Measurements from ENCODE around the gene SPATA20. TPM values are rescaled to one million over a fixed set of nuclear protein-coding genes. Genes with fewer than 3 reads are reported as not detected.
A peak's percentile ranks its signal among the peaks of the same experiment; 100 is the strongest.

SPATA20 gene
- polyA plus RNA-seq, 3 donors, result 46.1 to 67.4 (median 62.3) TPM

DNA sequence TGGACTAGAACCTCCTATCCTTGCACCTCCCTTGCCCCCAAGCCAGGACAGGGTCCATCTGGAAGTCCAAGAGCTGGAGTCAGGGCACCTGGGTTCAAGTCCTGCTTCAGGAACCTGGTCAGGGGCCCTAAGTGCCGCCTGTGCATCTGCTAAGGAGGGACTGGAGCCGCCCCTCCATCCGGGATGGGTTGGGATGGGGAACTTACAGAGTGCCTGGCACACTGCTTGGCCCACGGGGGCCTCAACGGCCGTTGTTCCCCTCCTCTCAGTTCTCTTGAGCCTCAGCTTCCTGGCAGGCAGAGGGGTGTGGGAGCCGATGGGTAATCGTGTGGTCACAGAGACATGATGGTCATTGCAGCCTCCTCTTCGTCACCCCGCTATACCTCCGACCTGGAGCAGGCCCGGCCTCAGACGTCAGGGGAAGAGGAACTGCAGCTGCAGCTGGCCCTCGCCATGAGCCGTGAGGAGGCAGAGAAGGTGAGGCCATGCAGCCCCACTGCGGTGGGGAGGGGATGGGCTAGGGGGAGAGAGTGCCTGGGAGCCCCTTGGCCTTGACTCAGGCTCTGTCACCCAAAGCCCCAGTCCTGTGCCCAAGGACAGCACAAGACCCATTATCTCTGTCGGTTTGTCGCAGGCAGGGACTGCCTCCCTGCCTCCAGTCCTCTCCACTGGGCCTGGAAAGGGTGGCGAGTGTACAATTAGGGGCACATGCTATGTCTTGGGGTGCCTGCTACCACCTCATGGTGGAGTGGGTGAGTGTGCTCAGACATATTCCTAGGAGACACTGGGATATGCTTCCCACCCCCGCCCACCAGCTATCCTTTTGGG is 9.0 kb upstream of the SPATA20 start:
- no peak for DNase-seq

DNA sequence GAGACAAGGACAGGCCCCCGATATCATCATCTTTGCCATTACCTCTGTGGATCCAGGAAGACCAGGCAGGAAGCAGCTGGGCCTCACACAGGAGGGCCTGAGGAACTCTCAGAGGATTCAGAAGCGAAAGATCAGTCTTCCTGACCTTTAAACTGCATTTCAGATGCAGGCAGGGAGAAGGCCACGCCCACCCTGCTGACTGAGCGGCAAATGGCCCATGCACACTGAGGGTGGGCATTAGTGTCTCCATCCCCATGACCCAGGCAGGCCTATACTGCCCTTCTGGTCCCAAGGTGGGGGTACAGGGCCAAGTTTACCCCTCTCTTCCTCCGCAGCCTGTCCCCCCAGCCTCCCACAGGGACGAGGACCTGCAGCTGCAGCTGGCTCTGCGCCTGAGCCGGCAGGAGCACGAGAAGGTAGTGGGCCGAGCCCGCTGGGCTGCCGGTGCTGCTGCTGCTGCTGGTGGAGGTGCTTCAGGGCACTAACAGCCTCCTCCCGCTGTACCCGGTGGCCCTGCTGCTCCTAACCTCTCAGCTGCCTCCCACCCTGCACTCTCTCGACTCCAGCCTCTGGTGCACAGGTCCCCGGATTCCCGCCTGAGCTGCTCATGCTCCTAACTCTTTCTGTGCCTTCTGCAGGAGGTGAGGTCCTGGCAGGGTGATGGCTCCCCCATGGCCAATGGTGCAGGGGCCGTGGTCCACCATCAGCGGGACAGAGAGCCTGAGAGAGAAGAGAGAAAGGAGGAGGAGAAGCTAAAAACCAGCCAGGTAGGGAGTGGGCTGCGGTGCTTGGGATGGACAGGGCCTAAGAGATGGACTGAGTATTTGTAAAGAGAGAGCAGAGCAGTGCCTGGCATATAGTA is 8.2 kb upstream of the SPATA20 start:
- no peak for DNase-seq

DNA sequence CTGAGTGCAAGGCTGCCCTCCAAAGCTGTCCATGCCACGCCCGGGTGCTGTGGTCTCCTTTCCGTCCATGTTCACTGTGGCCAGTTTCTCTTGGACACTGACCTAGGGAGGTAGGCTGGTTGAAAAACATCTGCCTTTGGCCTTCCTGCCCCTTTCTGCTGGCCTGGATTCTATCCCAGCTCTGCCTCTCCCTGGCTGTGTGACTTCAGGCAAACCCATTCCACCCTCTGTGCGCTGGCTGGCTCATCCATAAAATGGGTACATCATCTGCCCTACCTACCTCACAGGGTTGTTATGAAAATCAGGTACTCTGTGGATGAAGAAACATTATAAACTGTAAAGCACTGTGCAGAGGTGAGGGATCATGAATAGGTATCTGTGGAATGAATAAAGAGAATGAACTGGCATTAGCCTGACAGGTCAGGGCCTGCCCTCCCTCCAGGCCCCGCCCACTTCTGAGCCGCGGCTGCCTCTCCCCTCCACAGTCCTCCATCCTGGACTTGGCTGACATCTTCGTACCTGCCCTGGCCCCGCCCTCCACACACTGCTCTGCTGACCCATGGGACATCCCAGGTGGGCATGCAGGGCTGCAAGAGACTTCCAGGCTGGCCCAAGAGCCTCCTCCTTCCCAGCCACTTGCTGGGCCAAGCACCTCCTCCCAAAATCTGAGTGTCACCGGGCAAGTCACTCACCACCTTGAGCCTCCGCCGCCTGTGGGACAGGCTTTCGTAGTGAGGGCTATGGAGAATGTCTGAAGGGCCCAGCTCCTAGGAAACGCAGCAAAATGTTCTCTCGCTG is 7.0 kb upstream of the SPATA20 start:
- no peak for DNase-seq

DNA sequence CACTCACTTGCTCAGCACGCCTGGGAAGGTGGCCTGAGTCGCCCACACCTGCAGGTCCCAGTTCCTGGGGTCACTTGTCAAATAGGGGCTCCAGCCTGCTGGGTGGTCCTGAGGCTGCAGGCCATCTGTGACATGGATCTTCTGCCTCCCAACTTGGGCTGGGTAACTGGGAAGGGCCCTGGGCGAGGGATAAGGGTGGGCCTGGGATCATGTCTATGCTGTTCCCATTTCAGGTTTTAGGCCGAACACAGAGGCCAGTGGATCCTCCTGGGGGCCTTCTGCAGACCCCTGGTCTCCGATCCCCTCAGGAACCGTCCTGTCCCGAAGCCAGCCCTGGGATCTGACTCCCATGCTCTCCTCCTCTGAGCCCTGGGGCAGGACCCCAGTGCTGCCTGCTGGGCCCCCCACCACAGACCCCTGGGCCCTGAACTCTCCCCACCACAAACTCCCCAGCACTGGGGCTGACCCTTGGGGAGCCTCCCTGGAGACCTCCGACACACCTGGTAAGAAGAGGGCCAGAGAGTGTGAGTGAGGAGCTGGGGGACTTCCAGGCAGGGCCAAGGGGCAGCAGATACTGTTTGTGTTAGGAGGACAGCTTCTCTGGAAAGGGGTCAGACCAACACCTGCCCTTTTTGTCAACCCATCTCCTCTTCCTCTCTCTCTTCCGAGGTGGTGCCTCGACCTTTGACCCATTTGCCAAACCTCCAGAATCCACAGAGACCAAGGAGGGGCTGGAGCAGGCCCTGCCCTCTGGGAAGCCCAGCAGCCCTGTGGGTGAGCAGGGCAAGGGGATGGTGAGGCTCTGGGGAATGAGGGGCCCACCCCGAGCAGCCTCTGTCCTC is 6.2 kb upstream of the SPATA20 start:
- DNase-seq, result no peak

DNA sequence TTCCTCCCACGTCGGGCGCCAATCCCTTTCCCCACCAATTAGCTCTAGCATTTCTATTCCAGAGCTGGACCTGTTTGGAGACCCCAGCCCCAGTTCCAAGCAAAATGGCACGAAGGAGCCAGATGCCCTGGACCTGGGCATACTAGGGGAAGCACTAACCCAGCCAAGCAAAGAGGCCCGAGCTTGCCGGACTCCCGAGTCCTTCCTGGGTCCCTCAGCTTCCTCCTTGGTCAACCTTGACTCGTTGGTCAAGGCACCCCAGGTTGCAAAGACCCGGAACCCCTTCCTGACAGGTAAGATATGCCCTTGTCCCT is 5.6 kb upstream of the SPATA20 start:
- no peak for DNase-seq

DNA sequence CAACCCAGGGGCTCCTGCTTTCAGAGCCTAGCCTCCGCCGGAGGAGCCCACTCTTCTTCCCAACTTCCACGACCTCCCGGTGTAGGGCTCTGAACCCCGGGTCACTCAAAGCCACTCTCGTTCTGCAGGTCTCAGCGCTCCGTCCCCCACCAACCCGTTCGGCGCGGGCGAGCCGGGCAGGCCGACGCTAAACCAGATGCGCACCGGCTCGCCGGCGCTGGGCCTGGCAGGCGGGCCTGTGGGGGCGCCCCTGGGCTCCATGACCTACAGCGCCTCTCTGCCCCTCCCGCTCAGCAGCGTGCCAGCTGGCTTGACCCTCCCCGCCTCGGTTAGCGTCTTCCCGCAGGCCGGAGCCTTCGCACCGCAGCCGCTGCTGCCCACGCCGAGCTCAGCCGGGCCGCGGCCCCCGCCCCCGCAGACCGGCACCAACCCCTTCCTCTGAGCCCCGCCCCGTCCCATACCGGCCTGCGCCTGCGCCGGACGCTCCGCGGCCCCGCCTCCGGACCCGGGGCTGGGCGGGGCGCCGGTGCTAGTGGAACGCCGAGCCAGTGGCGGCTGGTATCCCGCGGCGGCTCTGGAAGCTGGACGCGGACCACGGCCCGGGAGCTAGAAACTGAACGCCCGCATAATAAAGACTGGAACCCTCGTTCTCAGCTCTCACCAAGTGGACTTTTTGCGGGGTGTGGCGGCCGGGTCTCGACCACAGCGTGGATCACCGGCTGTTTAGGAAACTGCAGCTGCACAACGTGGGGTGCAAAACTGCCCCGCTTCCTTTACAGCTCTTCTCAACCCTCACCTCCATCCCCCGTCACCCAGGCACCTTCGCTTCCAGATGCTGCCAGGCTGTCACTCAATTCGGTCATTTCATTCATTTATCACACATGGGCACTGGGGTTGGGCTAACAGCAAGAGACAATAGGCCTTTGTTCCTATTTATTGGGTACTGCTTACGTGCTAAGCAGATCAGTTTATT is 5.0 kb upstream of the SPATA20 start:
- peak; percentile 87 for DNase-seq

DNA sequence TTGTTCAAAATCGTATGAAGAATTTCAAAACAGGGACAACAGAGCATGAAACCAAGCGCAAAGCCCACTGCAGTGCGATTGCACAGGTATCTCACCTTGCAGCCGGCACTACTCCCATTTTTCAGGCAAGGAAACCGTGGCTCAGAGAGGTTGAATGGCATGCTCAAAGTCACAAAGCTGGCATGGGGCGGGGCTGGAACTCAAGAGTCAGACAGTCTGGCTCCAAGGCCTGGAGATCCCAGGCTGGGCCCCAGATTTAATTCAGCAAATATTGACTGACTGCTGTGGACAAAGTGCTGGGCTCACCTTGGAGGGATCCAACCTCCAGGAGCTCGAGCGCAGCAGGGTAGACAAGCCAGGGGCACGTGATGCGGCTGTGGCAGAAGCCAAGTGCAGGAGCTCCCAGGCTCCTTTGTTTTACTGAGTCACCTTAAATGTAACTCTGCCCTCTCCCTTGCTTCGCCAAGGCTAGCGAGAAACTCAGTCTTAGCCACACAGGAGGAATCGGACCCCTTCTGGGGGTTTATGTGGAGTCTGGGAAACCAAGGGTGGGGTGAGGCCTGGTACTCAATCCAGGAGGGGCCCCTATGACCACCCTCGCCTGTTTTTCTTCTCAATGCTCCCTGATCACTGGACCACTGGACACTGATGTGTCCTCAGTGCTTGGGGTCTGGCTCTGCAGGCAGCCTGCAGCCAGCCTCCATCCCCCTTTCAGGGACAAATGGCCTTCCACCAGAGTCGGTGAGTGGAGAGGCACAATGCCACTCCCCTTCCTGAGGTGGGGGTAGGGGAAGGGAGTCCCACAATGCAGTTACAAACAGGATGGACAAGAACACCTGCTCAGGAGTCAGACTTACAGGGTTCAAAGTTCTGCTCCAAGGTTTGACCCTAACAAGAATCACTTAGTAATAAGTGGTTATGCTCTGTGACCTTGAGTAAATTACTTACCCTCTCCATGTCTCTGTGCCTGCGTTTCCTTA is 3.9 kb upstream of the SPATA20 start:
- no peak for DNase-seq

DNA sequence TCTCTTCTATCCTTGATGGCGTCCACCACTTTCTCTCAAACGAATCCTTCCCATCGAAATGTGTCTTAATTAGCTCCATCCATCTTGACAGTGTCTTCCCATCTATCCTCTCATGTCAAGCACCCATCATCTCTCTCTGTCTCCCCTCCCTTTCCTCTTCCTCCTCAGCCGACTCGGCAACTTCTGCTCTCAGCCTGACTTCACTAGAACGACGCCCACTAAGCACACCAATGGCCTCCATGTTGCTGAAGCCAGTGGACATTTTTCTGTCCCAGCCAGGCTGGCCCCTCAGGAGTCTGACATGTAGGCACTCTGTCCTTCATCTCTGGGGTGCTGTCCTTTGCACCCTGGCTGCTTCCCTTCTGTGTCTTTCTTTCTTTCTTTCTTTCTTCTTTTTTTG is 2.5 kb upstream of the SPATA20 start:
- DNase-seq, result no peak

DNA sequence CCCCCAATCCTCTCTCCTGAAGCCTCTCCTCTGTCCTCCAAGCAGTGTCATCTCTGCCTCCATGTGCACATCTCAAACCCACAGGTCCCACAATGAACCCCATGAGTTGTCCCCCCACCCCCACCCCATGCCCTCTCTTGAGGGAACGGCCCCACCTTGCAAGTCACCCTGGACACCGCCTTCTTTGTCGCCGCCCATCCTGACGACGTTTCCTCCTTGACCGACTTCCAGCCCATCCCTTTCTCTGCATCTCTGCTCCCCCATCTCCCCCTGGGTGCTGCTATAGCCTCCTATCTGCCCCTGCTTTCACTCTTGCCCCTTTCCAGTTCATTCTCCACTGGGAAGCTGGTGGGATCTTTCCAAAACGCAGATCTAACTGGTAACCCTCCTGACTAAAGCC is 1.7 kb upstream of the SPATA20 start:
- DNase-seq, result no peak

DNA sequence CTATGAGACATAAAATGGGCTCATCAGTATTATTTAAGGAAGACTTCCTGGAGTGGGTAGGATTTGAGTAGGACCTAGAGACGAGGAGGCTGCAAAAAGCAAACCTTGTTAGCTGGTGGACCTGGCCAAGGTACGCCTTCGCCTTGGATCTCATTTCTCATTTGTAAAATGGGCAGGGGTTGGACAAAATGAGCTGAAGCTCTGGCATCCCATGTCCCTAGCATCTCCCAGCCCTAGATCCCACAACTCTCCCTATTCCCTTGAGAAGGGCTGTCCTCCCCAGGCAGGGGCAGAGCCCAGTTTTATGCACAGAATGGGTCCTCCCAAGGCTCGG is 306 bp upstream of the SPATA20 start:
- no peak for DNase-seq

DNA sequence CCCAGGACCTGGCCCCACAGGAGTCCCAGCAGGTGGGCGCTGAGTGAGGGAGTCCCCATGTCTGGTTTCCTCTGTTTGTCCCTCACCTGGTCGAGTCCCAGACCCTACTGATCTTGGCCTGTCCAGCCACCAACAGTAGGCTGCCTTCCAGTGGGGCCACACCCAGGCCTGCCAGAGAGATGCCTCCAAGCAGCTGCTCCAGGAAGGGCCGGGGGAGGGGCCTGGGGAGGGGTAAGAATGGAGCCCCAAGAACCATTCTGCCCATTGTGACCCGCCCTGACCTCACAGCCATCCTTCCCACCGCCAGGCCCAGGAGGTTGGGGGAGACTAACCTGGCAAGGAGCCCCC is 736 bp downstream of the SPATA20 start:
- no peak for DNase-seq

DNA sequence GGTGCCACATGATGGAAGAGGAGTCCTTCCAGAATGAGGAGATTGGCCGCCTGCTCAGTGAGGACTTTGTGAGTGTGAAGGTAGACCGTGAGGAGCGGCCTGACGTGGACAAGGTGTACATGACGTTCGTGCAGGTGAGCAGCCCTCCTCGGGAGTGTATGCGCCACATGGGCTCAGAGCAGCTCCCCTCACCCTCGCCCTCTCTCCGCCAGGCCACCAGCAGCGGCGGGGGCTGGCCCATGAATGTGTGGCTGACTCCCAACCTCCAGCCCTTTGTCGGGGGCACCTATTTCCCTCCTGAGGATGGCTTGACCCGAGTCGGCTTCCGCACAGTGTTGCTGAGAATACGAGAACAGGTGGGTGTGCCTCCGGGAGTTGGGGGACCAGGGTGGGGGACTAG is 1.9 kb downstream of the SPATA20 start:
- DNase-seq, result no peak

DNA sequence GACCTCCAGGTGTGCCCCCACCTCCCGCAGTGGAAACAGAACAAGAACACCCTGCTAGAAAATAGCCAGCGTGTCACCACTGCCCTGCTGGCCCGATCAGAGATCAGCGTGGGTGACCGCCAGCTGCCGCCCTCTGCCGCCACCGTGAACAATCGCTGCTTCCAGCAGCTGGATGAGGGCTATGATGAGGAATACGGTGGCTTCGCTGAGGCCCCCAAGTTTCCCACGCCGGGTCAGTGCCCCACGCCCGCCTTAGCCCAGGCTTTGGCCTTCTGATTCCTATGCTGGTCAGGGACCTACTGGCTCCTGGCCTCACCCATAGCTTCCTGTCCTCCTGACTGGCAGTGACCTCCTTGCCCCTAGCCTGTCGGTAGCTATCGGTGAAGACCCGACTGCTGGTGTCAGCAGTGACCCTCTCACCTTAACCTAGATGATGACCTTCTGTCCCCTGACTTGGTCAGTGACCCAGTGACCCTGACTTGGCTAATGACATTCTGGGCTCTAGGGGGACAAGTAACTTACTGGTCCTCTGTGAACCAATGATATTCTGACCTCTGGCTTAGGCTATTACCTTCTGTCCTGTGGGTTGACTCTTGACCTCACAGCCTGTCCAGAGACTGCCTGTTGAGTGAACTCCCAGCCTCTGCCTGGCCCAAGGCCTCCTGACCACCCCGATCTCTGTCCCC is 2.4 kb downstream of the SPATA20 start:
- no peak for DNase-seq

DNA sequence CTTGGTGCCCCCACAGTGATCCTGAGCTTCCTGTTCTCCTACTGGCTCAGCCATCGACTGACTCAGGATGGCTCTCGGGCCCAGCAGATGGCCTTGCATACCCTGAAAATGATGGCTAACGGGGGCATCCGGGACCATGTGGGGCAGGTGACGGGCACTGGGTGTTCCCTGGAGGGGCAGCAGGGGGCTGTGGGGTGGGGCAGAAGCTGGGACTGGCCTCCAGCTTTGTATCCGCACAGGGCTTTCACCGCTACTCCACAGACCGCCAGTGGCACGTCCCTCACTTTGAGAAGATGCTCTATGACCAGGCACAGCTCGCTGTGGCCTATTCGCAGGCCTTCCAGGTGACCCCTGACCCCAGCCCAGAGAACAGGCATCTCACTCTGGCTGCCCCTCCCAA is 3.0 kb downstream of the SPATA20 start:
- no peak for DNase-seq

DNA sequence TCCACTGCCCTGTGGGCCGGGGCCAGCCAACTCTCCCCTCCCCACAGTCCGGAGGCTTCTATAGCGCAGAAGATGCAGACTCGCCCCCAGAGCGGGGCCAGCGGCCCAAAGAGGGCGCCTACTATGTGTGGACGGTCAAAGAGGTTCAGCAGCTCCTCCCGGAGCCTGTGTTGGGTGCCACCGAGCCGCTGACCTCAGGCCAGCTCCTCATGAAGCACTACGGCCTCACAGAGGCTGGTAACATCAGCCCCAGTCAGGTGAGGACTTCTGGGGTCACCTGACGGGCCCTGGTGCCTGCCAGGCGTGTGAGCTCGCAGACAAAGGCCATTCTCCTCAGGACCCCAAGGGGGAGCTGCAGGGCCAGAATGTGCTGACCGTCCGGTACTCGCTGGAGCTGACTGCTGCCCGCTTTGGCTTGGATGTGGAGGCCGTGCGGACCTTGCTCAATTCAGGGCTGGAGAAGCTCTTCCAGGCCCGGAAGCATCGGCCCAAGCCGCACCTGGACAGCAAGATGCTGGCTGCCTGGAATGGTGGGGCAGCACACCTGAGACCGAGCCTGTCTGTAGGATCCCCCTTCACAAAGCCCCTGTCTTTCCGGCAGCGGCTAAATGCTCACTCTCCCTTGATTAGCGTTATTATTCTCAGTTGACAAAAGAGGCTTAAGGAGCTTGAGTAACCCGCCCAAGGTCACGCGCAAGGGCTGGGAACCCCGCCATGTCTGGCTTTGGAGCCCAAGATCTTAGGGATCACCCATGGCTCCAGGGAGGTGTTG is 3.9 kb downstream of the SPATA20 start:
- peak; percentile 85 for DNase-seq

DNA sequence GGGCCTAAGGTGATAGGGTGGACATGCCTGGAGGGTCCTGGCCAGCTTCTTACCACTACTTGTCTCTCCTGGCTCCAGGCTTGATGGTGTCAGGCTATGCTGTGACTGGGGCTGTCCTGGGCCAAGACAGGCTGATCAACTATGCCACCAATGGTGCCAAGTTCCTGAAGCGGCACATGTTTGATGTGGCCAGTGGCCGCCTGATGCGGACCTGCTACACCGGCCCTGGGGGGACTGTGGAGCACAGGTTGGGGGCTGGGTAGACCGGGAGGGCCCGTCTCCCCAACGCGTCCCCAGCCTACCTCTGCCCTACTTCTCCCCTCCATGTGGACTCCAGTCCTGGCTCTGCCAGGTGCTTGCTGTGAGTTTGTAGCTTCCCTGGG is 4.5 kb downstream of the SPATA20 start:
- no peak for DNase-seq

DNA sequence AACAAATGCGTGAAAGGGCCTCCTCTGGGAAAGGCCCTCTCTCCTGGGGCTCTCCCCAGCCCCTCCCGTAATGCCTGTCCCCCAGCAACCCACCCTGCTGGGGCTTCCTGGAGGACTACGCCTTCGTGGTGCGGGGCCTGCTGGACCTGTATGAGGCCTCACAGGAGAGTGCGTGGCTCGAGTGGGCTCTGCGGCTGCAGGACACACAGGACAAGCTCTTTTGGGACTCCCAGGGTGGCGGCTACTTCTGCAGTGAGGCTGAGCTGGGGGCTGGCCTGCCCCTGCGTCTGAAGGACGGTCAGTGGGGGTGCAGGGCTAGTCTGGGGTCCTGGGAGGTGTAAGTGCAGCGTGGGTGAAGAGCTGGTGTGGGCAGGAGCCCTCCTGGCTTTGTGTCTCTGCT is 4.9 kb downstream of the SPATA20 start:
- no peak for DNase-seq

DNA sequence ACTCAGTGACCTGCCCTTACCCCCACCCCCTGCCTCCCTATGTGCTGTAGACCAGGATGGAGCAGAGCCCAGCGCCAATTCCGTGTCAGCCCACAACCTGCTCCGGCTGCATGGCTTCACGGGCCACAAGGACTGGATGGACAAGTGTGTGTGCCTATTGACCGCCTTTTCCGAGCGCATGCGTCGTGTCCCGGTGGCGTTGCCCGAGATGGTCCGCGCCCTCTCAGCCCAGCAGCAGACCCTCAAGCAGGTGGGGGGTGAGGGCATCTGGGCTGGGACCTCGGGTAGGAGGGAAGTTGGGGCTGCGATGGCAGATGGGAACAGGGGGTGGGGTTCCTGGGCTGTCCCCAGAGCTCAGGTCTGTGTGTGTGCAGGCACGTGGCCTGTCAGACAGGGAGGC is 7.2 kb downstream of the SPATA20 start:
- DNase-seq, result no peak

All from renal pelvis (tissue), 4 donors.